Measurements from ENCODE around the gene HFM1. TPM values are rescaled to one million over a fixed set of nuclear protein-coding genes. Genes with fewer than 3 reads are reported as not detected.

HFM1 gene
- polyA plus RNA-seq, 3 donors, result not detected

GRCh38 chr1:91325456-91325855 is 79.2 kb downstream of the HFM1 start:
- H3K9ac ChIP-seq (ENCODE audit: insufficient read depth, low read length, poor library complexity, severe bottlenecking), result no peak overlapping the region
- Mint-ChIP-seq H3K27ac (no peak overlapping the region), H3K4me1 (no peaks in the 10 kb centered on the region), H3K27me3 (ENCODE audit: low read depth in 3 of 3) (peaks cover 0 to 3% (median 0%) of the 10 kb centered on the region in 3 donors), H3K36me3 (no peaks in the 10 kb centered on the region), H3K9me3 (peaks cover 3 to 15% (median 7%) of the 10 kb centered on the region in 7 donors), H3K4me3 (no peak overlapping the region)
- no peaks in the 10 kb centered on the region for H3K27me3 ChIP-seq (ENCODE audit: control insufficient read depth in 2 of 2, insufficient read depth in 2 of 2, low read length in 2 of 2)
- H3K4me1 ChIP-seq (ENCODE audit: control insufficient read depth in 1 of 2, insufficient read depth in 2 of 2, low read length in 2 of 2), result no peaks in the 10 kb centered on the region
- WGBS (ENCODE audit: insufficient coverage), result 92% methylated on average over 2 of the region's 2 CpGs
- no peaks in the 10 kb centered on the region for H3K36me3 ChIP-seq (replicated peaks in 1 of 2; ENCODE audit: control insufficient read depth in 1 of 2, insufficient read depth in 2 of 2, low read length in 2 of 2)
- H3K4me3 ChIP-seq (replicated peaks in 1 of 3; ENCODE audit: low read depth in 2 of 3, low read length in 3 of 3), result no peak overlapping the region
- H3K9me3 ChIP-seq (replicated peaks in 1 of 2; ENCODE audit: control insufficient read depth in 1 of 2, insufficient read depth in 1 of 2, low read length in 2 of 2), result peaks cover 0 to 12% of the 10 kb centered on the region in 2 donors
- no peak overlapping the region for H3K27ac ChIP-seq (ENCODE audit: low read depth in 1 of 2, low read length in 2 of 2)
- H3K79me2 ChIP-seq (ENCODE audit: insufficient read depth, low read length), result no peaks in the 10 kb centered on the region
- no peak for DNase-seq
- no peak for TF ChIP-seq CTCF (IDR thresholded peaks at IDR 0.05)
- intact Hi-C loops (cut with micrococcal nuclease), result no loop called here
- H4K20me1 ChIP-seq (ENCODE audit: insufficient read depth, low read length), result no peaks in the 10 kb centered on the region
- H3K4me2 ChIP-seq (replicated peaks; ENCODE audit: extremely low read depth, low read length, poor library complexity, severe bottlenecking), result no peak overlapping the region
- H2AFZ ChIP-seq (ENCODE audit: insufficient read depth, low read depth, low read length, poor library complexity, severe bottlenecking), result no peak overlapping the region

GRCh38 chr1:91314643-91315042 is 90.0 kb downstream of the HFM1 start:
- no peaks in the 10 kb centered on the region for H3K27me3 ChIP-seq (ENCODE audit: control insufficient read depth in 2 of 2, insufficient read depth in 2 of 2, low read length in 2 of 2)
- H3K9ac ChIP-seq (ENCODE audit: insufficient read depth, low read length, poor library complexity, severe bottlenecking), result no peak overlapping the region
- intact Hi-C loops (cut with micrococcal nuclease), result no loop called here
- H3K27ac Mint-ChIP-seq, result no peak overlapping the region
- no peaks in the 10 kb centered on the region for H3K4me1 ChIP-seq (ENCODE audit: control insufficient read depth in 1 of 2, insufficient read depth in 2 of 2, low read length in 2 of 2)
- H3K9me3 Mint-ChIP-seq, result peaks cover 5 to 23% (median 14%) of the 10 kb centered on the region in 7 donors
- H3K9me3 ChIP-seq (replicated peaks in 1 of 2; ENCODE audit: control insufficient read depth in 1 of 2, insufficient read depth in 1 of 2, low read length in 2 of 2), result peaks cover 0 to 11% of the 10 kb centered on the region in 2 donors
- H3K36me3 Mint-ChIP-seq, result no peaks in the 10 kb centered on the region
- WGBS (ENCODE audit: insufficient coverage), result 80% methylated on average over 1 of the region's 2 CpGs
- no peak overlapping the region for H3K4me2 ChIP-seq (replicated peaks; ENCODE audit: extremely low read depth, low read length, poor library complexity, severe bottlenecking)
- H3K4me3 ChIP-seq (replicated peaks in 1 of 3; ENCODE audit: low read depth in 2 of 3, low read length in 3 of 3), result no peak overlapping the region
- H2AFZ ChIP-seq (ENCODE audit: insufficient read depth, low read depth, low read length, poor library complexity, severe bottlenecking), result no peak overlapping the region
- peaks cover 0 to 5% (median 1%) of the 10 kb centered on the region in 3 donors for H3K27me3 Mint-ChIP-seq (ENCODE audit: low read depth in 3 of 3)
- no peaks in the 10 kb centered on the region for H3K79me2 ChIP-seq (ENCODE audit: insufficient read depth, low read length)
- no peak for TF ChIP-seq CTCF (IDR thresholded peaks at IDR 0.05)
- DNase-seq, result no peak
- no peaks in the 10 kb centered on the region for H3K4me1 Mint-ChIP-seq
- no peak overlapping the region for H3K27ac ChIP-seq (ENCODE audit: low read depth in 1 of 2, low read length in 2 of 2)
- no peaks in the 10 kb centered on the region for H4K20me1 ChIP-seq (ENCODE audit: insufficient read depth, low read length)
- no peak overlapping the region for H3K4me3 Mint-ChIP-seq
- H3K36me3 ChIP-seq (replicated peaks in 1 of 2; ENCODE audit: control insufficient read depth in 1 of 2, insufficient read depth in 2 of 2, low read length in 2 of 2), result no peaks in the 10 kb centered on the region

All from CD14-positive monocyte (primary cell).